ENCODE data around the gene ATP5PD.

ATP5PD gene

GRCh38 chr17:75069783-75070182 lies 23.0 kb upstream of the ATP5PD start:
- Histone ChIP-seq H3K9me3 (ENCODE audit: control insufficient read depth, insufficient read depth, low read depth, low read length) (no peaks in the 10 kb centered on the region), H3K4me1 (ENCODE audit: control insufficient read depth, insufficient read depth, low read length) (no peaks in the 10 kb centered on the region), H3K27ac (ENCODE audit: extremely low read depth, low read depth, low read length) (no peak overlapping the region), H3K4me3 (ENCODE audit: low read depth, low read length) (no peak overlapping the region), H3K36me3 (ENCODE audit: control insufficient read depth in 2 of 2, insufficient read depth in 1 of 2, low read length in 2 of 2) (peaks cover 0 to 6% of the 10 kb centered on the region in 2 experiments; a peak in 1 of 3 replicates)
- ChIA-PET CTCF (interaction anchor here (0.6 to 15.6 kb wide), 8 partner anchors 10 to 503 kb away, joined by 3 to 117 read pairs (median 8); partner anchors contain the start of genes ARMC7 and NT5C), POLR2A (interaction anchor here (0.6 to 1.7 kb wide), 8 partner anchors 10 to 133 kb away, joined by 3 to 8 read pairs (median 4); no protein-coding TSS in a partner anchor)
- no peak for TF ChIP-seq ZNF404 (tag by site-specific recombination; IDR thresholded peaks at IDR 0.05)
- no peak for TF ChIP-seq ZNF701 (tag by site-specific recombination; IDR thresholded peaks at IDR 0.05)
- no peak for TF ChIP-seq YY2 (tag by site-specific recombination; IDR thresholded peaks at IDR 0.05)
- no peak for TF ChIP-seq ZNF791 (tag by site-specific recombination; IDR thresholded peaks at IDR 0.05)
- no peak for TF ChIP-seq ZEB2 (tag by site-specific recombination; IDR thresholded peaks at IDR 0.05)
- no peak for TF ChIP-seq ZIC2 (tag by site-specific recombination; IDR thresholded peaks at IDR 0.05)
- no peak for TF ChIP-seq ZBTB11 (tag by site-specific recombination; conservative IDR thresholded peaks at IDR 0.05; ENCODE audit: low read depth)
- TF ChIP-seq MEIS1 (CRISPR knock-in tag; IDR thresholded peaks at IDR 0.05; ENCODE audit: borderline replicate concordance), result no peak
- TF ChIP-seq ZBTB10 (tag by site-specific recombination; IDR thresholded peaks at IDR 0.05), result no peak
- TF ChIP-seq GLIS1 (tag by site-specific recombination; IDR thresholded peaks at IDR 0.05), result no peak; the same call in 1 of the 2 replicates
- no peak for TF ChIP-seq ZBTB48 (tag by site-specific recombination; IDR thresholded peaks at IDR 0.05)
- TF ChIP-seq MYNN (tag by site-specific recombination; IDR thresholded peaks at IDR 0.05; ENCODE audit: borderline replicate concordance), result no peak
- TF ChIP-seq ZNF2 (tag by site-specific recombination; IDR thresholded peaks at IDR 0.05), result no peak
- no peak for TF ChIP-seq ZNF391 (tag by site-specific recombination; IDR thresholded peaks at IDR 0.05; ENCODE audit: borderline replicate concordance, low read depth)
- TF ChIP-seq ZNF658 (tag by site-specific recombination; IDR thresholded peaks at IDR 0.05), result no peak

GRCh38 chr17:75068750-75069149 lies 22.0 kb upstream of the ATP5PD start:
- TF ChIP-seq ZNF362 (tag by site-specific recombination; IDR thresholded peaks at IDR 0.05), result peak; percentile 59; the same call in 1 of the 2 replicates
- no peak for TF ChIP-seq ZNF350 (tag by site-specific recombination; IDR thresholded peaks at IDR 0.05)
- POLR2A ChIA-PET, result interaction anchor here (0.6 to 1.7 kb wide), 3 partner anchors 33 to 83 kb away, joined by 3 to 4 read pairs (median 4); no protein-coding TSS in a partner anchor
- CTCF ChIA-PET, result interaction anchor here (0.6 to 15.6 kb wide), 10 partner anchors 9 to 695 kb away, joined by 3 to 117 read pairs (median 6); partner anchors contain the start of genes ARMC7 and NT5C
- no peaks in the 10 kb centered on the region for H3K4me1 ChIP-seq (ENCODE audit: control insufficient read depth, insufficient read depth, low read length)
- H3K9me3 ChIP-seq (ENCODE audit: control insufficient read depth, insufficient read depth, low read depth, low read length), result no peaks in the 10 kb centered on the region
- H3K27ac ChIP-seq (ENCODE audit: extremely low read depth, low read depth, low read length), result no peak overlapping the region
- H3K4me3 ChIP-seq (ENCODE audit: low read depth, low read length), result no peak overlapping the region
- peaks cover 0 to 17% of the 10 kb centered on the region in 2 experiments; a peak in 2 of 3 replicates for H3K36me3 ChIP-seq (ENCODE audit: control insufficient read depth in 2 of 2, insufficient read depth in 1 of 2, low read length in 2 of 2)
